Measurements from ENCODE around the gene SRCIN1. TPM values are rescaled to one million over a fixed set of nuclear protein-coding genes. Genes with fewer than 3 reads are reported as not detected.
A peak's percentile ranks its signal among the peaks of the same experiment; 100 is the strongest.

Gene SRCIN1
- total and polyA plus RNA-seq, 4 donors: 0.05 to 5.3 (median 2.7) TPM

DNA sequence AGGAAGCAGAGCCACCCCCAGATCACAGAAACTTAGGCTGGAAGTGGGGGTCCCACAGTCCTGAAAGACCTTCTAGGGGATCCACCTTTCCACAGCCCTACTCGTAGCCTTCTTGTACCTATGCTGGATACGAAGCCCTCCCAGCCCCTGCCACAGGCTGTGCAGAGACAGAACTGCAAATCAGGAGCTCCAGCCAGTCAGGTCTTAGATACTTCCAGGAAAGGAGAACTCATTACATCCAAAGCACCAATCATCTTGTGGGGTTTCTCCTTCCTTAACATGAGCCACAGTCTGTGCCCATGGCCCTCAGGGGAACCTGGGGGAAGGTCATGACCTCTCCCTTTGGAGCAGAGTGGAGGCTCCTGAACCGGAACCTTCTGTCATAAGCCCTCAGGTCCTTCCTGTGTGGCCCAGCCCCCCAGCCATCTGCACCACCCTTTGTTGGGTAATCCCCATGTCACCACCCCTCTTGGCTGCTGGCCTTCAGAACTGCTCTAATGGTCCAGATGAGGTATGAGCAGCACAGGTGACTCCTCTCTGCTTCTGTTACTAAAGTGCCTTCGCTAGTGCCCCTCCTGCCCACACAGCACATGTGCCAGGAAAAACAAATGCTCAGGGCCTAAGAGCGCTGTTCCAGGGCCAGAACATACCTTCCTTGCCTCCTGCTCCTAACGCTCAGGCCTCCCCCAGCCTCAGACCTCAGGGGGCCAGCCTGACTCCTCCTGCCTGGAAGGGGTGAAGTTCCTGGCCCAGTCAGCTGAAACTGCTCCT is 14.6 kb downstream of the SRCIN1 start:
- Histone ChIP-seq H3K4me3 (ENCODE audit: low read depth in 1 of 3, low read length in 3 of 3) (no peak overlapping the region), H3K4me1 (ENCODE audit: control insufficient read depth in 4 of 4, insufficient read depth in 4 of 4, low read length in 3 of 4) (peaks cover 4 to 16% (median 9%) of the 10 kb centered on the region in 4 donors), H3K9ac (ENCODE audit: low read depth in 1 of 2, low read length in 2 of 2) (no peak overlapping the region), H3K27me3 (ENCODE audit: control insufficient read depth in 4 of 4, insufficient read depth in 4 of 4, low read length in 3 of 4) (peaks cover 0 to 2% (median 0%) of the 10 kb centered on the region in 4 donors), H3K36me3 (ENCODE audit: control insufficient read depth in 4 of 4, insufficient read depth in 3 of 4, low read depth in 1 of 4, low read length in 3 of 4) (no peaks in the 10 kb centered on the region), H3K9me3 (ENCODE audit: control insufficient read depth in 4 of 4, low read length in 3 of 4) (no peaks in the 10 kb centered on the region), H3K27ac (ENCODE audit: low read depth in 1 of 2, low read length in 2 of 2) (no peak overlapping the region)
- DNase-seq (ENCODE audit: low spot score): no peak
- no peak for TF ChIP-seq FOXA2 (IDR thresholded peaks at IDR 0.05)
- TF ChIP-seq, protein P1, sequence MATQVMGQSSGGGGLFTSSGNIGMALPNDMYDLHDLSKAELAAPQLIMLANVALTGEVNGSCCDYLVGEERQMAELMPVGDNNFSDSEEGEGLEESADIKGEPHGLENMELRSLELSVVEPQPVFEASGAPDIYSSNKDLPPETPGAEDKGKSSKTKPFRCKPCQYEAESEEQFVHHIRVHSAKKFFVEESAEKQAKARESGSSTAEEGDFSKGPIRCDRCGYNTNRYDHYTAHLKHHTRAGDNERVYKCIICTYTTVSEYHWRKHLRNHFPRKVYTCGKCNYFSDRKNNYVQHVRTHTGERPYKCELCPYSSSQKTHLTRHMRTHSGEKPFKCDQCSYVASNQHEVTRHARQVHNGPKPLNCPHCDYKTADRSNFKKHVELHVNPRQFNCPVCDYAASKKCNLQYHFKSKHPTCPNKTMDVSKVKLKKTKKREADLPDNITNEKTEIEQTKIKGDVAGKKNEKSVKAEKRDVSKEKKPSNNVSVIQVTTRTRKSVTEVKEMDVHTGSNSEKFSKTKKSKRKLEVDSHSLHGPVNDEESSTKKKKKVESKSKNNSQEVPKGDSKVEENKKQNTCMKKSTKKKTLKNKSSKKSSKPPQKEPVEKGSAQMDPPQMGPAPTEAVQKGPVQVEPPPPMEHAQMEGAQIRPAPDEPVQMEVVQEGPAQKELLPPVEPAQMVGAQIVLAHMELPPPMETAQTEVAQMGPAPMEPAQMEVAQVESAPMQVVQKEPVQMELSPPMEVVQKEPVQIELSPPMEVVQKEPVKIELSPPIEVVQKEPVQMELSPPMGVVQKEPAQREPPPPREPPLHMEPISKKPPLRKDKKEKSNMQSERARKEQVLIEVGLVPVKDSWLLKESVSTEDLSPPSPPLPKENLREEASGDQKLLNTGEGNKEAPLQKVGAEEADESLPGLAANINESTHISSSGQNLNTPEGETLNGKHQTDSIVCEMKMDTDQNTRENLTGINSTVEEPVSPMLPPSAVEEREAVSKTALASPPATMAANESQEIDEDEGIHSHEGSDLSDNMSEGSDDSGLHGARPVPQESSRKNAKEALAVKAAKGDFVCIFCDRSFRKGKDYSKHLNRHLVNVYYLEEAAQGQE (IDR thresholded peaks at IDR 0.05): no peak
- TF ChIP-seq HNF4G (IDR thresholded peaks at IDR 0.05): no peak
- no peak for TF ChIP-seq RAD21 (IDR thresholded peaks at IDR 0.05)
- no peak for TF ChIP-seq ATF3 (IDR thresholded peaks at IDR 0.05)
- TF ChIP-seq JUND (IDR thresholded peaks at IDR 0.05): no peak
- TF ChIP-seq TAF1 (conservative IDR thresholded peaks at IDR 0.05): no peak
- TF ChIP-seq NR2F2 (IDR thresholded peaks at IDR 0.05): no peak
- TF ChIP-seq SP1 (IDR thresholded peaks at IDR 0.05): no peak
- TF ChIP-seq RXRA (IDR thresholded peaks at IDR 0.05): peak in 1 of 2 donors; percentile 10
- TF ChIP-seq FOXA1 (IDR thresholded peaks at IDR 0.05): no peak
- TF ChIP-seq, protein P2, sequence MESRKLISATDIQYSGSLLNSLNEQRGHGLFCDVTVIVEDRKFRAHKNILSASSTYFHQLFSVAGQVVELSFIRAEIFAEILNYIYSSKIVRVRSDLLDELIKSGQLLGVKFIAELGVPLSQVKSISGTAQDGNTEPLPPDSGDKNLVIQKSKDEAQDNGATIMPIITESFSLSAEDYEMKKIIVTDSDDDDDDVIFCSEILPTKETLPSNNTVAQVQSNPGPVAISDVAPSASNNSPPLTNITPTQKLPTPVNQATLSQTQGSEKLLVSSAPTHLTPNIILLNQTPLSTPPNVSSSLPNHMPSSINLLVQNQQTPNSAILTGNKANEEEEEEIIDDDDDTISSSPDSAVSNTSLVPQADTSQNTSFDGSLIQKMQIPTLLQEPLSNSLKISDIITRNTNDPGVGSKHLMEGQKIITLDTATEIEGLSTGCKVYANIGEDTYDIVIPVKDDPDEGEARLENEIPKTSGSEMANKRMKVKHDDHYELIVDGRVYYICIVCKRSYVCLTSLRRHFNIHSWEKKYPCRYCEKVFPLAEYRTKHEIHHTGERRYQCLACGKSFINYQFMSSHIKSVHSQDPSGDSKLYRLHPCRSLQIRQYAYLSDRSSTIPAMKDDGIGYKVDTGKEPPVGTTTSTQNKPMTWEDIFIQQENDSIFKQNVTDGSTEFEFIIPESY (IDR thresholded peaks at IDR 0.05): no peak
- TF ChIP-seq MAX (IDR thresholded peaks at IDR 0.05): no peak
- TF ChIP-seq GABPA (IDR thresholded peaks at IDR 0.05 in 1 of 2, conservative IDR thresholded peaks at IDR 0.05 in 1 of 2): peak in 1 of 2 donors; percentile 38
- TF ChIP-seq, protein P3, sequence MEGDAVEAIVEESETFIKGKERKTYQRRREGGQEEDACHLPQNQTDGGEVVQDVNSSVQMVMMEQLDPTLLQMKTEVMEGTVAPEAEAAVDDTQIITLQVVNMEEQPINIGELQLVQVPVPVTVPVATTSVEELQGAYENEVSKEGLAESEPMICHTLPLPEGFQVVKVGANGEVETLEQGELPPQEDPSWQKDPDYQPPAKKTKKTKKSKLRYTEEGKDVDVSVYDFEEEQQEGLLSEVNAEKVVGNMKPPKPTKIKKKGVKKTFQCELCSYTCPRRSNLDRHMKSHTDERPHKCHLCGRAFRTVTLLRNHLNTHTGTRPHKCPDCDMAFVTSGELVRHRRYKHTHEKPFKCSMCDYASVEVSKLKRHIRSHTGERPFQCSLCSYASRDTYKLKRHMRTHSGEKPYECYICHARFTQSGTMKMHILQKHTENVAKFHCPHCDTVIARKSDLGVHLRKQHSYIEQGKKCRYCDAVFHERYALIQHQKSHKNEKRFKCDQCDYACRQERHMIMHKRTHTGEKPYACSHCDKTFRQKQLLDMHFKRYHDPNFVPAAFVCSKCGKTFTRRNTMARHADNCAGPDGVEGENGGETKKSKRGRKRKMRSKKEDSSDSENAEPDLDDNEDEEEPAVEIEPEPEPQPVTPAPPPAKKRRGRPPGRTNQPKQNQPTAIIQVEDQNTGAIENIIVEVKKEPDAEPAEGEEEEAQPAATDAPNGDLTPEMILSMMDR (IDR thresholded peaks at IDR 0.05; ENCODE audit: low read depth, low read length, missing input control): no peak
- TF ChIP-seq HNF4A (conservative IDR thresholded peaks at IDR 0.05): peak in 1 of 2 donors; percentile 19
- TF ChIP-seq YY1 (IDR thresholded peaks at IDR 0.05): no peak
- WGBS: 76% methylated on average over 6 of the region's 6 CpGs
